OCI-LY3 (cell line): ENCODE results near the gene PPP6R2.

ENCODE experiments used
- EZH2phosphoT487 ChIP-seq: fragments of 200-600 bp; shearing (Covaris generic); IDR thresholded peaks from 2 replicates; pipeline ENCODE4 v1.6.1; 2018; ENCODE audit warnings: antibody characterized with exemption, mixed run types, low read depth
- TF ChIP-seq, protein P1 (sequence below): fragments of 200-600, 300-600 bp; sonication (generic); IDR thresholded peaks from 2 replicates; pipeline ENCODE4 v1.5.1; 2014; ENCODE audit warnings: antibody characterized with exemption, low read length, low read depth

DNA sequence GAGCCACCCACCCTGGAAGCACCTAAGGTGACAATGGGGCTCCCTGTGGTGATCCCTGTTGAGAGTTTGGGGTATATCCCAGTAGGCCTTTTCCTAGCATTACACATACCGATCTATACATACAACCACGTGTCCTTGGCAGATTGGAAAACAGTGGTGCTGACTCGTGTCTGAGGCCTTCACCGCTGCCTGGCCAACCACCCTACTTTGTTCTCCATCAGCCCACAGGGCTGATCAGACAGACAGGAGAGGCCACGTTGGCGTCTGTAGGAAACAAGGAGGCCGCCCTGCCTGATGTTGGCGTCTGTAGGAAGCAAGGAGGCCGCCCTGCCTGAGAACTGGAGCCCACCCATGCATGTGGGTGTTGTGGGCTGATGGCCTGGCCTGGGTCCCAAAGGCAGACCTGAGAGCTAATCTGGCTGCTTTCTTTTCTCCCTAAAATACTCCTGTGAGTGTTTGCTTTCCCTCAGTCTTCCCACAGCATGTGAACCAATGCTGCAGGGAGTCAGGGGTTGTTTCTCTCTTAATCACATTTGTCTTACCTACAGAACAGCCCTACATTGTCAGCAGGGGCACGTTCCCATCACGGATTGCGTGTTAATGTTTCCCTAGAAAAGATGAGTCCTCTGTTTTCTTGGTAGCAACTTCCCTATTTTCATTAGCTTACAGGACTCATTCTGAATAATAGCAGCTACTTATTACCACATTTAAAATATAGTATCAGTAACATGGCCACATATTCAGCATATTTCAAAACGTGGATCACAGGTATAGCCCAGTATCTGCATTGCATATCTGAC lies 74.5 kb downstream of the PPP6R2 start:
- TF ChIP-seq, protein P1, sequence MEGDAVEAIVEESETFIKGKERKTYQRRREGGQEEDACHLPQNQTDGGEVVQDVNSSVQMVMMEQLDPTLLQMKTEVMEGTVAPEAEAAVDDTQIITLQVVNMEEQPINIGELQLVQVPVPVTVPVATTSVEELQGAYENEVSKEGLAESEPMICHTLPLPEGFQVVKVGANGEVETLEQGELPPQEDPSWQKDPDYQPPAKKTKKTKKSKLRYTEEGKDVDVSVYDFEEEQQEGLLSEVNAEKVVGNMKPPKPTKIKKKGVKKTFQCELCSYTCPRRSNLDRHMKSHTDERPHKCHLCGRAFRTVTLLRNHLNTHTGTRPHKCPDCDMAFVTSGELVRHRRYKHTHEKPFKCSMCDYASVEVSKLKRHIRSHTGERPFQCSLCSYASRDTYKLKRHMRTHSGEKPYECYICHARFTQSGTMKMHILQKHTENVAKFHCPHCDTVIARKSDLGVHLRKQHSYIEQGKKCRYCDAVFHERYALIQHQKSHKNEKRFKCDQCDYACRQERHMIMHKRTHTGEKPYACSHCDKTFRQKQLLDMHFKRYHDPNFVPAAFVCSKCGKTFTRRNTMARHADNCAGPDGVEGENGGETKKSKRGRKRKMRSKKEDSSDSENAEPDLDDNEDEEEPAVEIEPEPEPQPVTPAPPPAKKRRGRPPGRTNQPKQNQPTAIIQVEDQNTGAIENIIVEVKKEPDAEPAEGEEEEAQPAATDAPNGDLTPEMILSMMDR, result no peak
- TF ChIP-seq EZH2phosphoT487, result no peak
